Activated naive CD8-positive, alpha-beta T cell treated with anti-CD3 and anti-CD28 coated beads, Interleukin-2, amount 50 U/mL, for 16 hours (primary cell): ENCODE results near the gene ADAMTS3.

Source experiments
- DNase-seq: peaks from one replicate; pipeline ENCODE4 v3.0.0-alpha.2; 2020; ENCODE audit warnings: low read depth, low spot score

The ADAMTS3 gene

DNA sequence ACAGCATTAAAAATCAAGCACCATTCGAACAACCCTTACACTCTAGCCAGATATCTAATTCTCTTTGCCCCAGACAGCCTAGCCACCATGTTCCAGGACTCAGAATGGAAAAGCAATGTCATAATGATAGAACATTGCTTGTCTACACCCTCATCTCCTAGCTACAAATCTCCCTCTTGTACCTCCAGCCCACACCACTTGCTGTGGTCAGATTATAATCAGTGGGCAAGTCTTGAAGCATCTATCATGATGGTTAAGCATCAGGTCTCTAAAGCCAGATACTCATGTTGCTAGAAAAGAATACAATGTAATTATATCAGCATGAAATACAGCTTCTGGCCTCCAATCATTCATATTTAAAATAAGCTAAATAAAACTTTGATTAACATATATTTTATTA is 268.9 kb downstream of the ADAMTS3 start:
- no peak for DNase-seq

DNA sequence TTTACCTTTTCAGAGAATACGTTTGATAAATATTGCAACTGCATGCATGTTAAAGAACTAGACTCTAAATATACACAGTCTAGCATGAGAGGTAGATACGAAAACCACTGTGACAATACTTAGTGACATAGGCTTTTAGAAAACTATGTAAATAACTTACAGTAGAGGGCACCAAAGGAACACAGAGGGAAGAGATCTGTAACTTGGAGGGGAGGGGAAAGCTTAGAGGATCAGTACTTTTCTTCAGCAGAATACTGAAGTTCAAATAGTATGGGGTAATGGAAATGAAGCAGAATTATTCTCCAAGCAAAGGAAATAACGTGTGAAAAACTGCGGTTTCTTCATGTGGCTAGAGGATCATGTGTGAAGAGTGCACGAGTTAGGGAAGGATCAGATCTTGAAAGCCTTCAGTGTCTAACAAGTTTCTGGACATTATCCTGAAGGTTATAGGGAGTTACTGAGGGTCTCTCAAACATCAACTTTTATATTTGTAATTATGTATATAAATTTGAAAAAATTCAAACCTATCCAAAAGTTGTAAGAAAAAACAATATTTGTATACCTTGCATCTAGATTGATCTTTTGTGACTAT is 273.0 kb downstream of the ADAMTS3 start:
- DNase-seq, result no peak

DNA sequence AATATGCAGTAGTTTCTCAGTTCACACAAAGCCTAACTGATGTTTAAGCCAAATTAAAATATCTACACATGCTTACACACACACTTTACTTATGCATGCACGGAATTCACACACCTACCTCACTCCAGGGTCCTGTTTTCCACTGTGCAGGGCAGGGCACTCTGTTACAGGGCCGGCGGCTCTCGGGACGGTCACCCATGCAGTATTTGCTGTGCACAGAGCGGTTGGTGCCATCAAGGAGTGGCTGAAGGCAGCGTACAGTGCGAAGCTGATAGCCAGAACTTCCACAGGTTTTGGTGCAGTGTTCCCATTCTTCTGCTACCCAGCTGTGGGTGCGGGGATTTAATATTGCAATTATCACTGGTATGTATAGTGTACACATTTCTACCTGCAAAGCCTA is 278.3 kb downstream of the ADAMTS3 start:
- DNase-seq, result no peak

DNA sequence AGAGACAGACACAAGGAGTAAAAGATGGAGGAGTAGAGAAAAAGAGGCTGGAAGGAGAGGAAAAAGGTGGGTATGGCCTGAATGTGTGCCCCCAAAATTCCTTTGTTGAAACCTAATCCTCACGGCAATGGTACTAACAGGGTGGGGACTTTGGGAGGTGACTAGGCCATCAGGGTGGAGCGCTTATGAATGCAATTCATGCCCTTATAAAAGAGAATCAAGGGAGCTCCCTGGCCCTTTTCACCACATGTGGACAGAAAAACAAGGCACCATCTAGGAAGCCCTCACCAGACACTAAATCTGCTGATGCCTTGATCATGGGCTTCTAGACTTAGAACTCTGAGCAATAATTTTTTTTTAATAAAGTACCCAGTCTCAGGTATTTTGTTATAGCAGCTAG is 282.1 kb downstream of the ADAMTS3 start:
- no peak for DNase-seq

GRCh38 chr4:72286185-72286584 is 282.8 kb downstream of the ADAMTS3 start:
- no peak for DNase-seq

DNA sequence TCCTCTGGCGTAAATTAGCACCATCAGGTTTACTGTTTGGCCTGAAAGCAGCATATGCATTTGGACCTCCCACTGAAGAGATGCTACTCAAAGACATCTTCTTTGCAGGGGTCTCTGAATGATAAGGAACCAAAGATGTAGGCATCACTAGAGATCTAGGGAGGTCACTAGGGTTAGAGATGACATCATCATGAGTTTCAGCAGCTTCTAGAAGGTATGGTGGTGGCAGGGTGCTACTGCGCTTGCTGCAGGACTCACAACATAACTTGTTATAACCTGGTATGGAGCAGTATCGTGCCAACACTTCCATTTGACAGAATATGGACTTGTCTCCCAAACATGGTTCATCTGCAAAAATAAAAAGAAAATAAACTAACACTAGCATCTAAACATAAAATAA is 285.7 kb downstream of the ADAMTS3 start:
- no peak for DNase-seq

DNA sequence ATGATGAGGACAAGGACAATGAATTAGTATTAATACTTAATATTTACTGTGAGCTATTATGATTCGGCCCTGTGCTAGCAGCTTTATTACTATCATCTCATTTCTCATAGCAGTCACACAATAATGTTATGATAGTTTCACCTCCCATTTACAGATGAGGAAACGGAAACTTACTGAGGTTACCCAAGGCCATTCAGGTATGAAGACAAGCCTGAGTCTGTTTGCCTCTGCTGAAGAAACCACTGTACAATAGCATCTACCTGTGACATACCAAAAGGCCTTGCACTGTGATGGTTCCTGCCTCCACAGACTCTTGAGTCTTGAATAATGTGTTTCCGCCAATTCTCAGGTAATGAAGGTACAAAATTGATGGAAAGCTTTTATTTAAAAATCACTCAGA is 288.8 kb downstream of the ADAMTS3 start:
- DNase-seq, result no peak

- DNase-seq, result no peak
Observed at GRCh38 chr4:72275381-72275780, 293.6 kb downstream of the ADAMTS3 start.

DNA sequence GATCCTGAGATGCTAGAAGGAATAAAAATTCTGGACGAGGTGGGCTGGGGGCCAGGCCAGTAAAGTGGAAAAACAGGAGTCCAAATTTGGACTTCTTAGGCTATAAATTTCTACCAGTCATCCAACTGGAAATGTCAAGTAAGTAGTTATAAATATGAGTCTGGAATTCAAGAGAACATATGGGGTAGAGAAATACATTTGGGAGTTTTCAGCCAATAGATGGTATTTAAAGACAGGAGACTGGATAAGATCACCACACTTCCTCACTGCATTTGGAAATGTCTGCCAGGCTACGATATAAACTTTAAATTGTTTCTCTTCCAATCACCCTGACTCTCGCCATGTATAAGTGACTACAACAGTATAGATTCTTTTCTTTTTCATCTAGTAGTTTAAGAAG is 294.8 kb downstream of the ADAMTS3 start:
- DNase-seq, result no peak

DNA sequence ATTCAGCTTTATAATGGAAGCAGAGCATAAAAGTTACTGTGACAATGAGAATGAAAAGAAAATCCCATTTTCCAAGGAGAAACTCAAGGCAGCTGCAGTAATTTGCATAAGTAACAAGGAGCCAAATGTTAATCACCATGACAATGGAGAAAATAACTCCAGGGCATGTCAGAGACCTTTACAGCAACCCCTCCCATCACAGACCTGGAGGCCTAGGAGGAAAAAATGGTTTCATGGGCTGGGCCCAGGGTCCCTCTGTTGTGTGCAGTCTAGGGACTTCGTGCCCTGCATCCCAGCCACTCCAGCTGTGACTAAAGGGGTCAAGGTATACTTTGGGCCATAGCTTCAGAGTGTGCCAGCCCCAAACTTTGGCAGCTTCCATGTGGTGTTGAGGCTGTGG is 313.8 kb downstream of the ADAMTS3 start:
- no peak for DNase-seq

- no peak for DNase-seq
Observed at GRCh38 chr4:72243641-72244040, 325.4 kb downstream of the ADAMTS3 start.

GRCh38 chr4:72239487-72240116 is 329.4 kb downstream of the ADAMTS3 start:
- no peak for DNase-seq
